PC-9 (cell line): Measurements from ENCODE around the gene POFUT2. TPM values are rescaled to one million over a fixed set of nuclear protein-coding genes. Genes with fewer than 3 reads are reported as not detected.

Source experiments
- BruUV-seq: library from RNA; stranded (reverse); fragments of 400-500 nt; replicated peaks from 2 replicates; lab custom pipeline; 2021; lab: Mats Ljungman, UMichigan
- CTCF ChIA-PET: fragments of 300-600 bp; sonication (Branson Sonifier 250); formaldehyde crosslinking; loops from one replicate; lab custom pipeline; 2022; ENCODE audit warnings: antibody characterized with exemption; lab: Charles Lee
- POLR2A ChIA-PET: fragments of 300-600 bp; sonication (Branson Sonifier 250); formaldehyde crosslinking; loops from one replicate; lab custom pipeline; 2022; ENCODE audit warnings: antibody characterized with exemption; ENCODE audit not compliant: unreplicated experiment; lab: Charles Lee
- DNase-seq, 2 experiments: peaks; one replicate each; pipeline versions ENCODE4 v3.0.0 to v3.0.0-alpha.2; 2015 to 2022; ENCODE audit warnings: mixed read lengths in 1 of 2
- H2AFZ ChIP-seq: fragments of 200-600 bp; sonication (generic); 2 replicates; pipeline ENCODE4 v1.8.1; 2017; ENCODE audit warnings: antibody characterized with exemption
- H3F3A ChIP-seq: fragments of 200-600 bp; sonication (generic); 2 replicates; pipeline ENCODE4 v1.8.1; 2017; ENCODE audit warnings: antibody characterized with exemption, mild to moderate bottlenecking, low read depth; ENCODE audit not compliant: insufficient read depth
- H3K27ac ChIP-seq: fragments of 200-600 bp; sonication (generic); 2 replicates; pipeline ENCODE4 v1.6.1; 2016; ENCODE audit warnings: mixed run types
- H3K27me3 ChIP-seq: fragments of 200-600 bp; sonication (generic); 2 replicates; pipeline ENCODE4 v1.6.1; 2016; ENCODE audit warnings: low read depth, mixed run types; ENCODE audit not compliant: insufficient read depth
- H3K36me3 ChIP-seq: fragments of 200-600 bp; sonication (generic); 2 replicates; pipeline ENCODE4 v1.6.1; 2016; ENCODE audit warnings: low read depth, mixed run types
- H3K4me1 ChIP-seq: fragments of 200-600 bp; sonication (generic); replicated peaks from 2 replicates; pipeline ENCODE4 v1.6.1; 2016; ENCODE audit warnings: mixed run types; ENCODE audit not compliant: insufficient read depth
- H3K4me2 ChIP-seq: fragments of 200-600 bp; sonication (generic); 2 replicates; pipeline ENCODE4 v1.6.1; 2017; ENCODE audit warnings: mixed run types
- H3K4me3 ChIP-seq: fragments of 200-600 bp; sonication (generic); 2 replicates; pipeline ENCODE4 v1.6.1; 2016; ENCODE audit warnings: mixed run types
- H3K79me2 ChIP-seq: fragments of 200-600 bp; sonication (generic); 2 replicates; pipeline ENCODE4 v1.6.1; 2017; ENCODE audit warnings: low read depth, mixed run types
- H3K9me2 ChIP-seq: fragments of 200-600 bp; sonication (generic); 2 replicates; pipeline ENCODE4 v1.8.1; 2017; ENCODE audit warnings: mild to moderate bottlenecking; ENCODE audit not compliant: insufficient read depth
- H3K9me3 ChIP-seq: fragments of 200-600 bp; sonication (generic); 2 replicates; pipeline ENCODE4 v1.8.1; 2016; ENCODE audit warnings: low read depth; ENCODE audit not compliant: insufficient read depth
- H4K20me1 ChIP-seq: fragments of 200-600 bp; sonication (generic); 2 replicates; pipeline ENCODE4 v1.8.1; 2017; ENCODE audit not compliant: insufficient read depth
- EZH2 ChIP-seq: fragments of 200-600 bp; sonication (generic); IDR thresholded peaks from 2 replicates; pipeline ENCODE4 v1.8.0; 2017; ENCODE audit warnings: antibody characterized with exemption, low read depth
- intact Hi-C: fragments of 100-400 bp; cut with micrococcal nuclease; formaldehyde crosslinking; loops from one replicate; pipeline ENCODE4 v1.10.0; 2022; ENCODE audit not compliant: unreplicated experiment
- total RNA-seq: library from RNA; stranded (reverse); gene quantifications from 2 replicates; pipeline ENCODE4 v1.2.3, GENCODE V29; 2021
- TF ChIP-seq, protein P1 (sequence below): fragments of 200-600 bp; sonication (generic); conservative IDR thresholded peaks from 2 replicates; pipeline ENCODE4 v1.6.1; 2017; ENCODE audit warnings: mixed run types, antibody characterized with exemption, mild to moderate bottlenecking, moderate library complexity

POFUT2 gene
- total RNA-seq, 1 experiment from 2014 or later, result 32.6 TPM

DNA sequence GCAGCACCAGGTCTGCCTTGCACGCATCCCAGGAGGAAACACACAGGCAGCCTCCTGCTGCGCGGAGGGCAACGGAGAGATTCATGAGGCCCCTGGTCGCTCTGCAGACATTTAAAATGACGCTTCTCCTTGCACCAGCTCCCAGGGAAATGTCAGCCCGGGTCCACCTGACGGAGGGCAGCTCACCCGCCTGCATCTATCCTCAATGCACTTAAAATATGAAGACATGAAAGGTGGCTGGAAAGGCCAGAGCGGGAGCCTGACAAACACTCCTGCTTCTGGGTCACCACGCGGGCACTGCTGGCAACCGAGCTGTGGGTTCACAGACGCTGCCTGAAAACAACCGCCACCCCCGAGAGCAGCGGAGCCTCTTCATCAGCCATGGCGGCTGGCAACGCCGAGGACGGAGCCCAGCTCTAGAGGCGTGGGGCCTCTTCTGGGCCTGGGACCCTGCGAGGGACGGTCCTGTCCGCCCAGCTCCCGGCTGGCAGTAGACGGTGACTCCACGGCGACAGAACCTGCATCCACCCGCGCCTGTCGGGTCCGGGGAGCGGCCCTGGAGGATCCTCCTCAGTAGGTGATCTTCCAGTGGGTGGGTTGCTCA, 22.7 kb downstream of the POFUT2 start:
- no peaks in the 10 kb centered on the region for H3K79me2 ChIP-seq
- no peaks in the 10 kb centered on the region for H3K36me3 ChIP-seq
- no peak overlapping the region for H3K4me3 ChIP-seq
- no peak for DNase-seq
- intact Hi-C loops, result no loop called here
- no peaks in the 10 kb centered on the region for H3F3A ChIP-seq
- H3K27ac ChIP-seq, result no peak overlapping the region
- H3K4me1 ChIP-seq, result no peaks in the 10 kb centered on the region
- H4K20me1 ChIP-seq, result no peaks in the 10 kb centered on the region
- H3K9me3 ChIP-seq, result no peaks in the 10 kb centered on the region
- CTCF ChIA-PET, result no interaction called here
- no peaks in the 10 kb centered on the region for H3K27me3 ChIP-seq
- POLR2A ChIA-PET, result no interaction called here
- TF ChIP-seq, protein P1, sequence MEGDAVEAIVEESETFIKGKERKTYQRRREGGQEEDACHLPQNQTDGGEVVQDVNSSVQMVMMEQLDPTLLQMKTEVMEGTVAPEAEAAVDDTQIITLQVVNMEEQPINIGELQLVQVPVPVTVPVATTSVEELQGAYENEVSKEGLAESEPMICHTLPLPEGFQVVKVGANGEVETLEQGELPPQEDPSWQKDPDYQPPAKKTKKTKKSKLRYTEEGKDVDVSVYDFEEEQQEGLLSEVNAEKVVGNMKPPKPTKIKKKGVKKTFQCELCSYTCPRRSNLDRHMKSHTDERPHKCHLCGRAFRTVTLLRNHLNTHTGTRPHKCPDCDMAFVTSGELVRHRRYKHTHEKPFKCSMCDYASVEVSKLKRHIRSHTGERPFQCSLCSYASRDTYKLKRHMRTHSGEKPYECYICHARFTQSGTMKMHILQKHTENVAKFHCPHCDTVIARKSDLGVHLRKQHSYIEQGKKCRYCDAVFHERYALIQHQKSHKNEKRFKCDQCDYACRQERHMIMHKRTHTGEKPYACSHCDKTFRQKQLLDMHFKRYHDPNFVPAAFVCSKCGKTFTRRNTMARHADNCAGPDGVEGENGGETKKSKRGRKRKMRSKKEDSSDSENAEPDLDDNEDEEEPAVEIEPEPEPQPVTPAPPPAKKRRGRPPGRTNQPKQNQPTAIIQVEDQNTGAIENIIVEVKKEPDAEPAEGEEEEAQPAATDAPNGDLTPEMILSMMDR, result no peak
- no peak for TF ChIP-seq EZH2
- H2AFZ ChIP-seq, result no peak overlapping the region
- no TSS peak for BruUV-seq
- no peak overlapping the region for H3K4me2 ChIP-seq
- no peaks in the 10 kb centered on the region for H3K9me2 ChIP-seq

DNA sequence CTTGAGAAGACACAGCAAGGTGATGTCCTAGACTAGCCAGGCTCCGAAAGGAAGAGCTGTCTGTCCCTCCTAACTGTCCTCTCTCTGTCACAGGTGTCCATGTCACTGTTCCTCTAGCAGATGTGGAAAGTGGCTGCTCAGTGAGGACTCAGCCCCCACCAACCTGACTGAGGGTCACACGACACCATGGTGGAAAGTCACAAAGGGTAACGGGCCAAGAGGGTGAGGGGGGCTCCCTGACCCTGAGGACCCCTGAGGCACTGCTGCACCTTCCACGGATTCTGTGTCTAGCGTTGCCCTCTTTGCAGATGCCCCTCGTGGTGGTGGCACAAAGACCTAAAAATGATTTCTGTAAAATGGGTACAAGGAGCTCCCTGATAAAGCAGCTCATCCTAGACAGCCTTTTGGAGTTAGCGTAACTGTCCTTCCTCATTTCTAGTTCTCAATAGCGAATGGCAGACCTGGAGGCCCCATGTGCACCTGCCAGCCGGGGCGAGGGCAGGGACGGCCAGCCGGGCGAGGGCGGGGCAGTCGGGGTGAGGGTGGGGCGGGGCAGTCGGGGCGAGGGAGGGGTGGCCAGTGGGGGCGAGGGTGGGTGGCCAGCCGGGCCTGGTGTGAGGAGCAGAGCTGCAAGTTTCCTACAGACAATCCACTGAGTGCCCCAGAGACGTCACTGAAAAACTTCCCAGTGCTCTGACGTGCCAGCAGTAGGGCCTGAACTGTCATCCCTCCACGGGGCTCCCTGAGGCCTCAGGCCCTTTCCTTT, 23.4 kb downstream of the POFUT2 start:
- no TSS peak for BruUV-seq
- intact Hi-C loops, result no loop called here
- DNase-seq, result no peak
- Histone ChIP-seq H3F3A (no peaks in the 10 kb centered on the region), H2AFZ (no peak overlapping the region), H3K27ac (no peak overlapping the region), H3K4me2 (no peak overlapping the region), H4K20me1 (no peaks in the 10 kb centered on the region), H3K27me3 (no peaks in the 10 kb centered on the region), H3K9me3 (no peaks in the 10 kb centered on the region), H3K9me2 (no peaks in the 10 kb centered on the region), H3K79me2 (no peaks in the 10 kb centered on the region), H3K4me3 (no peak overlapping the region), H3K4me1 (no peaks in the 10 kb centered on the region), H3K36me3 (no peaks in the 10 kb centered on the region)
- POLR2A ChIA-PET, result no interaction called here
- no peak for TF ChIP-seq EZH2
- TF ChIP-seq, protein P1, result no peak
- CTCF ChIA-PET, result no interaction called here

DNA sequence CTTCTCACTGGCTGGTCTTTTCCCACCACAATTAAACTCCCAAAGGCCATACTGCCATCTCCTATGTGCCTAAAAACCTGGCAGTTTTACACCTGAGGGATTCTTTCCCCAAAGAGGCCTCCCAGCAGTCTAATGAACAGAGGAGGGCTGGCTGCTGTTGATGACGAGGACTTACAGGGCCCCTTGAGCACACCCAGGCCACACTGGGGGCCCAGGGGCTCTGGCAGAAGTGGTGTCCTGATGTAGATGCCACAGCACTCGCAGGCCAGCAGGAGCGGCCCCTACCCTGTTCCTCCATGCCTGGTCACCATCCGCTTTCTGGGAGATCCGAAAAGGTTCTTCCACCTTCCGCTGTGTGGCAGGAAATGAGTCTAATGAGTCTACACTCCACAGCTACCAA, 24.2 kb downstream of the POFUT2 start:
- Histone ChIP-seq H2AFZ (no peak overlapping the region), H3K79me2 (no peaks in the 10 kb centered on the region), H3K36me3 (no peaks in the 10 kb centered on the region), H3K4me2 (no peak overlapping the region), H3K4me1 (no peaks in the 10 kb centered on the region), H3K4me3 (no peak overlapping the region), H3K9me3 (no peaks in the 10 kb centered on the region), H3K27me3 (no peaks in the 10 kb centered on the region), H3K27ac (no peak overlapping the region), H4K20me1 (no peaks in the 10 kb centered on the region), H3F3A (no peaks in the 10 kb centered on the region), H3K9me2 (no peaks in the 10 kb centered on the region)
- intact Hi-C loops, result no loop called here
- DNase-seq, result no peak
- POLR2A ChIA-PET, result no interaction called here
- CTCF ChIA-PET, result no interaction called here
- no peak for TF ChIP-seq EZH2
- TF ChIP-seq, protein P1, result no peak
- BruUV-seq, result no TSS peak
